Fibroblast of lung (primary cell): ENCODE results near the gene SMG7.
A peak's percentile ranks its signal among the peaks of the same experiment; 100 is the strongest.

Experiments used
- EZH2 ChIP-seq: IDR thresholded peaks from 2 replicates; pipeline ENCODE4 v1.5.1; 2012; ENCODE audit warnings: low read length, control low read depth, mild to moderate bottlenecking; ENCODE audit errors: missing control alignments
- TF ChIP-seq, protein P1 (sequence below), 2 donors: IDR thresholded peaks in 1 of 2; conservative IDR thresholded peaks in 1 of 2; 1 replicate in 1 of 2; 2 replicates in 1 of 2; pipeline ENCODE4 v1.5.1; 2011 to 2012; ENCODE audit warnings: low read length in 2 of 2, control low read depth in 1 of 2, inconsistent platforms in 1 of 2, low read depth in 1 of 2, mild to moderate bottlenecking in 1 of 2

DNA sequence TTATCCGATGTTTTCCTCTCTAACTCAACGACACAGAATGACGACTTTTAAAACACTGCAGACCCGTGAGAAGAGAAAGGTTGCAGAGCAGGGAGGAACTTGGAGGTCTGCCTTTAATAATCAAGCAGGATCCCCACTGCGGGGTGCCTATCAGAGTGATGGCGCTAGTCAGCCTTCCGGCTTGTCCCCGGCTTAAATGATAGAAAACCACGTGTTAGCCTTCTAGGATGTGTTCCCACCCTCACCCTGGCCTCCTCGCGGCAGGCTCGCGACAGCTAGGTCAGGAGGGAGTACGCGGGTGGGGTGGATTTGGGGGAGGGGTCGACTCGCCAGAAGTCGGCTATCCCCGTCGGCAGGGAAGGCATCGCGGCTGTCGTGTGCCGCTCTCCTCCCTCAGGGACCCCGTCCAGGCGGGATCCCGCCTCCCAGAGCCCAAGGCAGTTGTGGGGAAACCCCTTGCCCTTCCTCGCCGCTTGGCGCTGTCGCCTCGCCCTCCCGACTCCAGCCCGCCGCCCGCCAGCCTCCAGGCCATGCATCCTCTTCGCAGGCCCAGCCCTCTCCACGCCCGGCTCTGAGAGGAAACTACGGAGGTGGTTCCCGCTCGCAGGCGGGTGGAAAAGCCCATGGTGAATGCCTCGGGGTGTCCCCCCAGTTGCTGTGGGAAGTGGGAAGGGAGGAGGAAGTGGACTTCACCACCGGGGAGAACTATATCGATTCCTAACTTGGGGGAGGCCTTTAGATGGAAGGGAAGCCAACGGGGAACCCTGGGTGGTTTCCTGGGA lies 1.1 kb upstream of the SMG7 start:
- TF ChIP-seq, protein P1, sequence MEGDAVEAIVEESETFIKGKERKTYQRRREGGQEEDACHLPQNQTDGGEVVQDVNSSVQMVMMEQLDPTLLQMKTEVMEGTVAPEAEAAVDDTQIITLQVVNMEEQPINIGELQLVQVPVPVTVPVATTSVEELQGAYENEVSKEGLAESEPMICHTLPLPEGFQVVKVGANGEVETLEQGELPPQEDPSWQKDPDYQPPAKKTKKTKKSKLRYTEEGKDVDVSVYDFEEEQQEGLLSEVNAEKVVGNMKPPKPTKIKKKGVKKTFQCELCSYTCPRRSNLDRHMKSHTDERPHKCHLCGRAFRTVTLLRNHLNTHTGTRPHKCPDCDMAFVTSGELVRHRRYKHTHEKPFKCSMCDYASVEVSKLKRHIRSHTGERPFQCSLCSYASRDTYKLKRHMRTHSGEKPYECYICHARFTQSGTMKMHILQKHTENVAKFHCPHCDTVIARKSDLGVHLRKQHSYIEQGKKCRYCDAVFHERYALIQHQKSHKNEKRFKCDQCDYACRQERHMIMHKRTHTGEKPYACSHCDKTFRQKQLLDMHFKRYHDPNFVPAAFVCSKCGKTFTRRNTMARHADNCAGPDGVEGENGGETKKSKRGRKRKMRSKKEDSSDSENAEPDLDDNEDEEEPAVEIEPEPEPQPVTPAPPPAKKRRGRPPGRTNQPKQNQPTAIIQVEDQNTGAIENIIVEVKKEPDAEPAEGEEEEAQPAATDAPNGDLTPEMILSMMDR (conservative IDR thresholded peaks at IDR 0.05 in 1 of 2, IDR thresholded peaks at IDR 0.05 in 1 of 2; ENCODE audit: low read depth in 1 of 2, low read length in 2 of 2), result peak in 1 of 2 donors; percentile 14
- no peak for TF ChIP-seq EZH2
